Measurements from ENCODE around the gene MRPL22. TPM values are rescaled to one million over a fixed set of nuclear protein-coding genes. Genes with fewer than 3 reads are reported as not detected.

MRPL22 gene
- total RNA-seq, 4 donors from 2014 or later, result 12.8 to 24.6 (median 17.5) TPM

DNA sequence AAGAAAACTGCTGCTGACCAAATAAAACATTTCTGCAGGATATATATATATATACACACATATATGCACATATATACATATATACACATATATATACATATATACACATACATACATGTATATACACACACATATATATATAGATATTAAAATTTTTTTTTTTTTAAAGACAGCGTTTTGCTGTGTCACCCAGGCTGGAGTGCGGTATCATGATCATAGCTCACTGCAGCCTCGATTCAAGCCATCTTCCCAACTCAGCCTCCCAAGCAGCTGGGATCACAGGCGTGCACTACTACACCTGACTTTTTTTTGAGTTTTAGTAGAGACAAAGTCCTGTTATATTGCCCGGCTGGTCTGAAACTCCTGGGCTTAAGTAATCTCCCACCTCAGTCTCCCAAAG is 2.7 kb downstream of the MRPL22 start:
- ATAC-seq (ENCODE audit: low FRiP score), result no peak
- no peak for DNase-seq (ENCODE audit: low spot score)
- TF ChIP-seq, protein P1, sequence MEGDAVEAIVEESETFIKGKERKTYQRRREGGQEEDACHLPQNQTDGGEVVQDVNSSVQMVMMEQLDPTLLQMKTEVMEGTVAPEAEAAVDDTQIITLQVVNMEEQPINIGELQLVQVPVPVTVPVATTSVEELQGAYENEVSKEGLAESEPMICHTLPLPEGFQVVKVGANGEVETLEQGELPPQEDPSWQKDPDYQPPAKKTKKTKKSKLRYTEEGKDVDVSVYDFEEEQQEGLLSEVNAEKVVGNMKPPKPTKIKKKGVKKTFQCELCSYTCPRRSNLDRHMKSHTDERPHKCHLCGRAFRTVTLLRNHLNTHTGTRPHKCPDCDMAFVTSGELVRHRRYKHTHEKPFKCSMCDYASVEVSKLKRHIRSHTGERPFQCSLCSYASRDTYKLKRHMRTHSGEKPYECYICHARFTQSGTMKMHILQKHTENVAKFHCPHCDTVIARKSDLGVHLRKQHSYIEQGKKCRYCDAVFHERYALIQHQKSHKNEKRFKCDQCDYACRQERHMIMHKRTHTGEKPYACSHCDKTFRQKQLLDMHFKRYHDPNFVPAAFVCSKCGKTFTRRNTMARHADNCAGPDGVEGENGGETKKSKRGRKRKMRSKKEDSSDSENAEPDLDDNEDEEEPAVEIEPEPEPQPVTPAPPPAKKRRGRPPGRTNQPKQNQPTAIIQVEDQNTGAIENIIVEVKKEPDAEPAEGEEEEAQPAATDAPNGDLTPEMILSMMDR (IDR thresholded peaks at IDR 0.05), result no peak

DNA sequence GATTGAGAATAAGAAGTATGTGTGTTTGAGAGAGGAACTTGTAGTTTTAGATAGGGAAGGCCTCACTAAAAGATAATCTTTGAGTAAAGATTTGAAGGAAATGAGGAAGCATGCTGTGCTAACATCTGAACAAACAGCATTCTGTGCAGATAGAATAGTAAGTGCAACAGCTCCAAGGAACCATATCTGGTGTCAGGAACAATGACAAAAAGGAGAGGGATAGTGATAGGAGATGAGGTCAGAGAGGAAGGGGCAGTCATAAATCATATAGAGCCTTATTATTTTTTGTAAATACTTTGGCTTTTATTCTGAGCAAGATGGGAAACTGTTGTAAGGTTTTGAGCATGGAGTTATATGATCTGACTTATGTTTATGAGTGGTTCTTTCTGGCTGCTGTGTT is 3.8 kb downstream of the MRPL22 start:
- TF ChIP-seq, protein P1 (IDR thresholded peaks at IDR 0.05), result no peak
- DNase-seq (ENCODE audit: low spot score) (no peak), ATAC-seq (ENCODE audit: low FRiP score) (no peak)

DNA sequence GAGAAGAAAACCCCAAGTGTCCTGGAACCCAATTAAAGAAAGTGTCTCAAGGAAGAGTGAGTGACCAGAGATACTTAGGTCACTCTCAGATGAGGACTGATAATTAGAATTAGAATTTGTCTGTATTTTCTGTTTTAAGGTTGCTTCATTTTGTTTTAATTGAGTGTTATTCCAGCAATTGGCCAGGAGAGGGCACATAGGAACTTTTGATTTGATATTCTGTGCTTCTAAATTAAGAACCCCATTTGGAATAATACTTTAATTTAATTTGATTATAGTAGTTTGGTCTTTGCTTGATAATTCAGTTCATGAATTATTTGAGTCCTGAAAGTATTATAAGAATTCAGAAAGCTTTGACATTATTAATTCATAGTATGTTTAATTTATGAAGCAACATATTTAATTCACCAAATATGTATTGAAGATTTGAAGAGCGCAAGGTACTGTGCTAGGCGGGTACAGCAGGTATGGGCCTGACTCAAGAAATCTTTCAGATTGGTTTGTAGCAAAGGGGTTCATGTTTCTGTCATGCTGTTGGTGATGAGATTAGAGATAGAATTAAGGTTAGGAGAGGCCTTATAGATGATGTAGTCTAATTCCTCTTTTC is 4.9 kb downstream of the MRPL22 start:
- no peak for DNase-seq (ENCODE audit: low spot score)
- no peak for ATAC-seq (ENCODE audit: low FRiP score)
- TF ChIP-seq, protein P1 (IDR thresholded peaks at IDR 0.05), result peak in 1 of 3 donors; percentile 2

DNA sequence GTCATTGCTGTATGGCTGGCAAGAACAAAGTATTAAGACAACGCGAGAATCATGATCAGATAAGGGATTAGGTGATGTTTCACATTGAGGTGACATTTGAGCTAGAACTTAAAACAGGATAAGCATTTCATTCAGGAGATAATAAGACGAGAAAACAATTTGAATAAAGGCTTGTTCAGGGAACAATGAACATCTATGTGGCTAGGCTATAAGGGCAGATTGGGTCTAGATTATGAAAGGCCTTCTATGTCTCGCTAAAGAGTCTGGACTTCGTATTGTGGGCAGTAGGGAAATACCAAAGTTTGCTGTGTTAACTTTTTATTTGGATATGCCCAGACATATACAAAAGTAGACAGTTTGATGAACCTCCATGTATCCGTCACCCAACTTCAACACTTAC is 6.9 kb downstream of the MRPL22 start:
- no peak for DNase-seq (ENCODE audit: low spot score)
- TF ChIP-seq, protein P1 (IDR thresholded peaks at IDR 0.05), result no peak
- no peak for ATAC-seq (ENCODE audit: low FRiP score)

DNA sequence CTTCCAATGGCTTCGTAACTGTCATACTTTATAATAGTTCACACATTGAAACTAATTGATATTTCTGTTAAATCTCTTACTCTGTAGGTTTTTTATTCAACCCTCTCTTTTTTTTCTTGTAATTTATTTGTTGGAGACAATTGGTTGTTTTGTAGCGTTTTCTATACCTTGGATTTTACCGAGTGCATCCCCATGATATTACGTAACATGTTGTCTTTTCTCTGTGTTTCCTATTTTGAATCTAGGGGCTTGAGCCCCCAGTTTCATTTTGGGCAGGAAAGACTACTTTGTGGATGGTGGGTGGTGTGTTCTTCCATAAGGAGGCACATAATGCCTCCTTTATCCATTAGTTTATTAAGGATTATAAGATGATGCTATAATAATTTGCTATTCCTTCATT is 7.4 kb downstream of the MRPL22 start:
- TF ChIP-seq, protein P1 (IDR thresholded peaks at IDR 0.05), result no peak
- DNase-seq (ENCODE audit: low spot score) (no peak), ATAC-seq (ENCODE audit: low FRiP score) (no peak)

DNA sequence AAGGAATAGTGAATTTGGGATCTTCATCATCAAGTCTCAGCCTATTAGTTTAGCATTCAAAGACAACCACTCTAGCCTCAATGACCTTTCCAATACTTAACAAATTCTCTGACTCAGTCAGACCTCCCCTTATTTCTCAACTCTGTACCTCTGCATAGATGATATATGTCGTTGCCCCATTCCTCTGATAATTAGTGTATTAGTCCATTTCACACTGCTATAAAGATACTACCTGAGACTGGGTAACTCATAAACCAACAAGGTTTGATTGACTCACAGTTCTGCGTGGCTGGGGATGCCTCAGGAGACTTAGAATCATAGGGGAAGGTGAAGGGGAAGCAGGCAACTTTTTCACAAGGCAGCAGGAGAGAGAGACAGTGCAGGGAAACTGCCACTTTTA is 8.9 kb downstream of the MRPL22 start:
- DNase-seq (ENCODE audit: low spot score) (no peak), ATAC-seq (ENCODE audit: low FRiP score) (peak; percentile 51)
- TF ChIP-seq, protein P1 (IDR thresholded peaks at IDR 0.05), result no peak

DNA sequence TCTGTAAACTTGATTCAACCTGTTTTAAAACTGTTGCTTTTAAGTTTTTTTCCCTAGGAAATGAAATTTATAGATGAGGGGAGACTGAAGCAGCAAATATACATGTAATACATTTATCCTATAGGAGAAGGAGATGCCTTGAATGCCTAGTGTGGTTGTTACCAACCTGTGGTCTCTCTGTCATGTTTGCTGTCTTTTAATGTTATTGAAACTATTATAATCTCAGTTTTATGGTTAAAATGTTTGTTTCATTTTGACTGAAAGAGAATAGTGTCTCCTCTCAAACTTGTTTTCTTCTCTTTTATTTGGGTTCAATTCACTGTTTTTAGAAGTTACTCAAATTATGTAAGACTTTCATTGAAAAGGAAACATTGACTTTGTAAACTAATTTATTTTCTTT is 15.8 kb downstream of the MRPL22 start:
- no peak for DNase-seq (ENCODE audit: low spot score)
- TF ChIP-seq, protein P1 (IDR thresholded peaks at IDR 0.05), result no peak
- no peak for ATAC-seq (ENCODE audit: low FRiP score)

All from omental fat pad (tissue), 4 donors.